ENCODE measurements around the gene TMEM144.

- TF ChIP-seq CTCF (IDR thresholded peaks at IDR 0.05; ENCODE audit: low read length) (no peak), EZH2 (optimal IDR thresholded peaks at IDR 0.05; ENCODE audit: low read depth, low read length) (no peak)
Observed at GRCh38 chr4:158300012-158300411, 89.7 kb downstream of the TMEM144 start.
